Measurements from ENCODE around the gene KRT79.

- TF ChIP-seq CTCF (IDR thresholded peaks at IDR 0.05; ENCODE audit: low read depth, low read length, missing input control) (no peak), RAD21 (IDR thresholded peaks at IDR 0.05) (no peak), RXRA (IDR thresholded peaks at IDR 0.05) (no peak), ATF3 (IDR thresholded peaks at IDR 0.05) (no peak), EGR1 (IDR thresholded peaks at IDR 0.05; ENCODE audit: low read depth in 2 of 2) (no peak), SP1 (IDR thresholded peaks at IDR 0.05) (no peak), FOXA1 (IDR thresholded peaks at IDR 0.05) (no peak), YY1 (IDR thresholded peaks at IDR 0.05) (no peak)
Observed at GRCh38 chr12:52814710-52815155, 19.4 kb downstream of the KRT79 start.
